HuH-7 (cell line): Measurements from ENCODE around the gene TM4SF5.
"Not testable (repeated sequence)": the region's sequence is repeated elsewhere in the genome, so short reads cannot be mapped to it uniquely, and the experiment has no call there.

Experiments
- DNase-seq: peaks from one replicate; pipeline ENCODE4 v3.0.0; 2011; ENCODE audit warnings: low spot score

Gene TM4SF5

DNA sequence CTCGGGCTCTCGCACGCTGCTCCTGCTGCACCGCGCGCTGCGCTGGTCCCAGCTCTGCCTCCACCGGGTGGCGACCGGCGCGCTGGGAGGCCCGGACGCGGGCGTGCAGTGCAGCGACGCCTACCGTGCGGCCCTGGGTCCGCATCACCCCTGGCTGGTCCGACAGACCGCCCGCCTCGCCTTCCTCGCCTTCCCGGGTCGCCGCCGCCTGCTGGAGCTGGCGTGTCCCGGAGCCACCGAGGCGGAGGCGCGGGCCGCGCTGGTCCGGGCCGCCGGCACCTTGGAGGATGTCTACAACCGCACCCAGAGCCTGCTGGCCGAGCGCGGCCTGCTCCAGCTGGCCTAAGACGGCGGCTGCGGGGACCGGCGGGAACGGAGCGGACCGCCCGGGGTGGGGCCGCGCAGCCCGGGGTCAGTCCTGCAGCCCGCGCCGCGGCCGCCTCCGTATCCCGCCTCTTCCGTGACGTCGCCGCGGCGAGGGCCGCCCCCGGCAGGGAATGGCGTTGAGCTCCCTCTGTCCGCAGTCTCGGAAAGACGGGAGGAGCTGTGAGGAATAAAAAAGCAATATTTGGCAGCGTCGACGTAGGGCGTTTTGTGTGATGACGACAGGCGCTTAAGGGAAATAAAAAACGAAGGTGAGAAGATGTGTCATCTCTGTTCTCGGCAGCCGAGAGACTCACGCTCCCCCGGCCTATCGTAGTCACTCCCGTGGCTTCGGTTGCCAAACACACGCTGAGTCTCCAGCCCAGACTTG, 18.4 kb downstream of the TM4SF5 start:
- peak; percentile 80 for DNase-seq

DNA sequence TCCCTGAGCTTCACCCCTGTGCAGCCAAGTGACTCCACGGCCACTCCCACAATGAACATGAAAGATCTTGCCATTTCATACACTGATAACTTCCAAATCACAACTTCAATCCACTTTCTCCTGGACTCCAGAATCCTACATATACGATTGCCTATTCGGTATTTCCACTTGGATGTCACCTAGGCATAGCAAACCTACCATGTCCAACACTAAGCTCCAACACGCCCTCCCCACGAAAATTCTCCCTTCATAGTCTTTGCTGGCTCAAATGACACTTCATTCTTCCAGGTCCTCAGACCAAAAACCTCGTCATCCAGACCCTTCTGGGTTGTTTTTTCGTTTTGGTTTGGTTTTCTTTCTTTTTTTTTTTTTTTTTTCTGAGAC, 19.0 kb downstream of the TM4SF5 start:
- no peak for DNase-seq

DNA sequence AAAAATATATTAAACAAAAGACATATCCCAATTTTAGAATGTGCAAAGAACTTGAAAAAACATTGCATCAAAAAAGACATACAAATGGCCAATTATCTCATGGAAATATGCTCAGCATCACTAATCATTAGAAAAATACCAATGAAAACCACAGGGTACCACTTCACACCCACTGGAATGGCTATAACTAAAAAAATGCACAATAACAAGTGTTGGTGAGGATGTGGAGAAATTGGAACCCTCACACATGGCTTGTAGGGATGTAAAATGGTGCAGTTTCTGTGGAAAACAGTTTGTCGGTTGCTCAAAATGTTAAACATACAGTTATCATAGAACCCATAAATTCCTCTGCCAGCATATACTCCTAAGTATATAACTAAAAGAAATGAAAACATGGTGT, 23.5 kb downstream of the TM4SF5 start:
- no peak for DNase-seq

DNA sequence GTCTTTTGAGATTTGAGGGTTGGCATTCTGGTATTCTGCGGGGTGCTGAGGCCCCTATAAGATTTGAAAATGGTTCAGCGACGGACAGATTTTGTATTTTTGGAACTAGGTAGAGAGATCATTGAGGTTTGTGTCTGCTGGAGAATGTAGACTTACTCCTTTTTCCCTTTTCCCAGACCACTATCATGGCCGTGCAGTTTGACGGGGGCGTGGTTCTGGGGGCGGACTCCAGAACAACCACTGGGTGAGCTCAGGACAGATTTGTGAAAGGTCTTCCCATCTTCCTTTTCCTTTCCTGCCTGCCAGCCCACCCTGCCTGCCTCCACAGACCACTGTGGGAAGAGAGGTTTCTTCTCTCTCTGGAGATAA, 24.9 kb downstream of the TM4SF5 start:
- DNase-seq, result no peak

DNA sequence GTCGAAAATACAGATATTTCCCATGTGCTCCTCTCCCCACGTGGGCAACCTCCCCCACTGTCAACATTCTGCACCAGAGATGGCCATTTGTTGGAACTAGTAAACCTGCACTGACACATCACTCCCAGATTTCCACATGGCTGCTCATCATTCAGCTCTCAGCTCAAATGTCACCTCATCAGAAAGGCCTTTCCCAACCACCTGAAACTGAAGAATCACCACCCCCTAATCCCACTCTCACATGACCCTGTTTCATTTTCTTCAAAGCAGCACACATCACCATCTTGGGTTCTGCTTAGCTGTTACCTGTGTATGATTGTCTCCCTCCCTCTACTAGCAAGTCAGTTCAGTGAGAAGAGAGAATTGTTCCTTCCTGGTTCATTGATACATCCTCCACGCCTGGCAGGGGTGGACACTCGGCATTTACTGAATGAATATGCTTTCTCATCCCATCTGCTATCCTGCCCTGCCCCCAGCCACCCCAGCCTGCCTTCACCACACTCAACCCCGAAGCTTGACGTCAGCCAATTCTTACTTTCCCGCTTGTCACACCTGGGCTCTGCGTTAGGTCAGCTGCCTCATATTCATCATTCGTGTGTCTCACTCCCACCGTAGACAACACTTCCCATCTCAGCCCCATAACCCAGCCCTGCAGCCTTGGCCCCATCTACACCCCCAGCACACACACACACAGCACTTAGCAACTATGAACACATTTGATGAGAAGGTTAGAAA, 28.9 kb downstream of the TM4SF5 start:
- no peak for DNase-seq

DNA sequence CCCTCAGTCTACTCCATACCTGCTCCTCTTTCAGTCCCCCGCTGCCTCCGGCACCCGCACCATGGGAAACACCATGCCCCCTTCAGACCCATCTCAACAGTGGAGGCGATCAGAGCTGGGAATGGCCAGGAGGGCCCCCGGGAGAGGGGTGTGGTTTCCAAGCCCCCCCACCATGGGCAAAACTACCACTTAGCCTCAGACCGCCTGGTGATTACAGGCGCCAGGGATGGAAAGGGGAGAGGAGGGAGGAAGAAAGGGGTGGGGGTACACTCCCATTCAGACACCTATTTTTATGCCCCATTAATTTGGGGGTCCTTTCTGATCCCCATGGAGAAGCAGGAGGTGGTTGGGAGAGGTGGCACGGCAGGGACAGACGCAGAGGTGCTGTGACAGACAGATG, 30.5 kb downstream of the TM4SF5 start, which contains the start of gene C17orf114:
Gene C17orf114 (minus strand): TSS at position 101 of the 400 bp plus-strand sequence.
- no peak for DNase-seq

DNA sequence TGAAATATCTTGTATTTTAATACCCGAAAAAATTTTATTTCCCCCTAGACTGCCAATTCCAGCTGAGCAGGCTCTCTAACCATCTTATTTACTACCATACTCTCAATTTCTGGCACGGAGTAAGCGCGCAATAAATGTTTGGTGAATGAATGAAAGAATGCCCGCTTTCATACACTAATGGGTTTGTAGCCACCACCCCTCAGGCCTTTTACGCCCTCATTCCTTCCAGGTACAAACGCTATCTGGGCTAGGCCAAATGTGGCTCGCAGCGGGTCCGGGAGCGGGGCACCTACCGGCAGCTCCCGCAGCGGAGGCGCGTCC, 34.7 kb downstream of the TM4SF5 start:
- DNase-seq, result no peak

DNA sequence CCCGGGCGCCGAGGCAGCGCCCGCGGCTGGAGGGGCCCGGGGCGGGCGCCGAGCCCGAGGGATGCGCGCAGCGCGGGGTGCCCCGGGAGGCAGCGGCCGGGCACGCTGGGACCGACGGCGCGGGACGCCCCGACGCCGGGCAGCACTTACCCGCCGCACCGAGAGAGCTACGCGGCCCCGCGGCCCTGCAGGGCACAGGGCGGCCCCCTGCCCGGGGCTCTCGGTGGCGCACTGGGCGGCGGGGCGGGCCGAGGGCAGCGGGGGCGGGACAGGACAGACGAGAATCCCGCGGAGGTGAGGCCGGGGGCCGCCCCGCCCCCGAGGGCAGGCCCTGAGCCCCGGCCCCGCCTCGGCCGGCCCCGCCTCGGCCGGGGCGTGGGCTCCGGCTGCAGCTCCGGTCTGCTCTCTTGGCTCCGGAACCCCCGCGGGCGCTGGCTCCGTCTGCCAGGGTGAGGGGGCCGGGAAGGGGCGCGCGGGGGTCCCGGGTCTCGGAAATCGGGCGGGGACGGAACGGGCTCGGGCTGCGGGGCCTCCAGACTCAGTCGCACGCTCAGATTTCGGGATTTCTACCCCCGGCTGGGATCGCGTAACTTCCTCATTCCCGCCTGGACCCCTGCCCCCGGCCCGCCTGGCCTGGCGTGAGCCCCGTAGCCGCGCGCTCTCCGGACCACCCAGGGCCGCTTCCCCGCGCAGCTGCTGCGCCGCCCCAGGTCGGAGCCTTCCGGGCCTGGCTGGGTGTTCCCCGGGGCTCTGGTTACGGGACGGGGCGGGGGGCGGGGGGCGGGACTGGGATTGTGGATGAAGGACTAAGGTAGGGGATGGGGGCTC, 35.3 kb downstream of the TM4SF5 start, which contains the start of gene PLD2:
Gene PLD2 (plus strand): TSS at position 376 of the 828 bp plus-strand sequence. CDS start 621 bp downstream, outside the sequence.
- DNase-seq, result peak; percentile 88

DNA sequence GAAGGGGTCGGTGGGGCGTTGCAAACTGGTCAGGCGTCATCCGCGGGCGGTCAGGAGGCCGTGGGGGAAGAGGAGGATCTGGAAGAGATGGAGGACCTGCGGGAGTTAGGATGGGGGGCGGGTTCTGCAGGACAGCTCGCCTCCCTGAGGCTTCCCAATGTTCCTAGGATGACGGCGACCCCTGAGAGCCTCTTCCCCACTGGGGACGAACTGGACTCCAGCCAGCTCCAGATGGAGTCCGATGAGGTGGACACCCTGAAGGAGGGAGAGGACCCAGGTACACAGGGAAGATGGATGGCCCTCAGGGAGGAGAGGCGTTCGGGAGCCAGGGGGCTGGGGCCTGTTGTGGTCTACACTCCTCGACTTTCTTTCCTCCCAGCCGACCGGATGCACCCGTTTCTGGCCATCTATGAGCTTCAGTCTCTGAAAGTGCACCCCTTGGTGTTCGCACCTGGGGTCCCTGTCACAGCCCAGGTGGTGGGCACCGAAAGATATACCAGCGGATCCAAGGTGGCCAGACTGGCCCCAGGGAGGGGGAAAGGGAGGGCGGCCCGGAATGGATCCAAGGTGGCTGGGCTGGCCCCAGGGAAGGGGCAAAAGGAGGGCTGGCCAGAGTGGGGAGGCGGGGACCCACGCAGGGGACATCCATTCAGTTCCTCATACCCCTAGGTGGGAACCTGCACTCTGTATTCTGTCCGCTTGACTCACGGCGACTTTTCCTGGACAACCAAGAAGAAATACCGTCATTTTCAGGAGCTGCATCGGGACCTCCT, 36.1 kb downstream of the TM4SF5 start:
- no peak for DNase-seq

DNA sequence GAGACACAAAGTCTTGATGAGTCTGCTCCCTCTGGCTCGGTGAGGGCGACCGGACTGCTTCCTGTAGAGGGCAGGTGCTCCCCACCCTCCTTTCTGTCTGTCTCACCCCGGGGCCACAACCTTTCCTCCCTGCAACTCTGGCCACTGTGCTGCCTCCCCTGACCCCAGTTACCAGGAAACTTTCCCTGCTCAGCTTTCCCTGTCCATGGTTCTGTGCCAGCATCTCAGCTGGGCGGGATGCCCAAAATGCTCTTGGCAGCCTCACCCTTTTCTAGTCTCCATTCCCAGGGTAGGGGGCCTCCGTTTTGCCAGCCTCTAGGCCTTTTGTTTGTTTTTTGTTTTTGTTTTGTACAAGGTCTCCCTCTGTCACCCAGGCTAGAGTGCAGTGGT, 36.7 kb downstream of the TM4SF5 start:
- DNase-seq, result no peak

DNA sequence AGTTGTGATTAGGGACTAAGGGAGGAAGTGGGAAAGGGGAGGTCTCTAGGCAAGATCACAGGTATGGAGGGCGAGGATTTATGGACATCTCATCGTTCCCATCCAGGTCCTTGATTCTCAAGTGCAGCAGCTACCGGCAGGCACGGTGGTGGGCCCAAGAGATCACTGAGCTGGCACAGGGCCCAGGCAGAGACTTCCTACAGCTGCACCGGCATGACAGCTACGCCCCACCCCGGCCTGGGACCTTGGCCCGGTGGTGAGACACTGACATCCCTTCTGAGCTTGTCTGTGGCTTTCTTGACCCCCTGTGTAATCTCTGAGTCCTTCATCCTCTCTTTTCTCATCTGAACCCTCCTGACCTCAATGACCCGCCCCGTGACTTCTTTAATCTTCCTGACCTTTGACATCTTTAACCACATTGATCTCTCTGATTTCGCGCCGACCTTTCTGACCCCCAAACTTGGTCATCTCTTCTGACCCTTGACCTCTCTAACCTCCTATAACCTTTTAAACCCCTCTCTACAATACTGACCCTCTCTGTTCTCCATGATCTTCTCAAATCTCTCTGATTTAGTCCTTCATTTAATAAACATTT, 39.1 kb downstream of the TM4SF5 start:
- no peak for DNase-seq

DNA sequence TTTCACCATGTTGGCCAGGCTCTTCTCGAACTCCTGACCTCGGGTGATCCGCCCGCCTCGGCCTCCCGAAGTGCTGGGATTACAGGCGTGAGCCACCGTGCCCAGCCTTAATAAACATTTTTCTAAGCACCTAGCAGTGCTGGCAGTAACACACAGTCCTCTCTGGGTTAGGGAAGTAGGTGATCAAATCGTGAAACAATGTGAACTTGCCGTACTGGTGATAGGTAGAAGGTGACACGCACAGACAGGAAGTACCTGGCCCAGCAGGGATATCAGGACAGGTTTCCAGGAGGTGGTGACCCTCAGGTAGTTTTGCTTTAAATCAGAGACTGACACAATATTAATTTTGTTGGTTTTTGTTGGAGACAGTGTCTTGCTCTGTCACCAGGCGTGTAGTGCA, 39.8 kb downstream of the TM4SF5 start:
- no peak for DNase-seq

DNA sequence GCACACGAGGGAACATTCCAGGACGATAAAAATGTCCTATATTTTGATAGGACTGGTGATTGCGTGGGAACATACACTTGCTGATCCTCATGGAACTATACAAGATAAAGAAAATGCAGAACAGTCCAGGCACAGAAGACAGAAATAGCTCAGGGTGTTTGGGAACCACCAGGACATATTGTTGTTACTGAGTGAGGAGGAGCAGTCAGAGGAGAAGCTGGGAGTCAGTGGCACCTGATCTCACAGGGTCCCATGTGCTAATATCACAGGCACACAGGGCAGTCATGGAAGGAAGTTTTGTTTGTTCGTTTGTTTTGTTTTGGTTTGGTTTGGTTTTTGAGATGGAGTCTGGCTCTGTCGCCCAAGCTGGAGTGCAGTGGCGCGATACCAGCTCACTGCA, 41.0 kb downstream of the TM4SF5 start:
- no peak for DNase-seq

DNA sequence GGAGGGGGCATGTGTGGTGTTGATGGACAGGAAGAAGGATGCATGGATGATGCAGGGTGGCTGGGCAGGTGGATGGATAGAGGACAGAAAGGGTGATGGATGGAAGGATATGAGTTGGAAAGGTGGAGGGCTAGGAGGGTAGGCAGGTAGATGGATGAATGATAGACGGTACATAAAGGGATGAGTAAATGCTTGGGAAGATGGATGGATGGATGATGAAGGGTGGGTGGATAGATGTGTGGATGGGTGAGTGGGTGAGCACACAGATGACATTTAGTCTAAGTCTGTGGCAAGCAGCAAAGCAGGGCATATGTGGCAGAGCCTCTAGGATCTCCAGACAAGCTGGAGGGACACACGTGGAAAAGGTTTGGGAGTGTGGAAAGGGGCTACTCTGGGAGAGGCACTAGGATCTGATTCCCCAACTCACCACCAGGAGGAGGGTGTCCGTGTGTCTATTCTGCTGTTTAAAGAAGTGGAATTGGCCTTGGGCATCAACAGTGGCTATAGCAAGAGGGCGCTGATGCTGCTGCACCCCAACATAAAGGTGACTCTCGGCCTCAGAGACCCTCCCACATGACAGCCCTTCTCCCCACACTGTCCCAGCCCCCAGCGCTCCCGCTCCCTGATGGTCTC, 43.5 kb downstream of the TM4SF5 start:
- no peak for DNase-seq

DNA sequence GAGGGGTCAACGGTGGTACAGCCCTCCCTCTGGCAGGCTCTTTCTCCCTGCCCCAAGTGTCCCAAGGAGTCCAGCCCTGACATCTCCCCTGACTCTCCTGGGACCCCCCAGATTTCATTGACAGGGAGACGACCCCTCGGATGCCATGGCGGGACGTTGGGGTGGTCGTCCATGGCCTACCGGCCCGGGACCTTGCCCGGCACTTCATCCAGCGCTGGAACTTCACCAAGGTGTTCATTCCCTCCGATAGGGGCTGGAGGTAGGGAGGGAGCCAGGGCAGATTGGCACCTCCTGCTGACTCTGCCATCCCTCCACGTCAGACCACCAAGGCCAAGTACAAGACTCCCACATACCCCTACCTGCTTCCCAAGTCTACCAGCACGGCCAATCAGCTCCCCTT, 45.1 kb downstream of the TM4SF5 start:
- no peak for DNase-seq

DNA sequence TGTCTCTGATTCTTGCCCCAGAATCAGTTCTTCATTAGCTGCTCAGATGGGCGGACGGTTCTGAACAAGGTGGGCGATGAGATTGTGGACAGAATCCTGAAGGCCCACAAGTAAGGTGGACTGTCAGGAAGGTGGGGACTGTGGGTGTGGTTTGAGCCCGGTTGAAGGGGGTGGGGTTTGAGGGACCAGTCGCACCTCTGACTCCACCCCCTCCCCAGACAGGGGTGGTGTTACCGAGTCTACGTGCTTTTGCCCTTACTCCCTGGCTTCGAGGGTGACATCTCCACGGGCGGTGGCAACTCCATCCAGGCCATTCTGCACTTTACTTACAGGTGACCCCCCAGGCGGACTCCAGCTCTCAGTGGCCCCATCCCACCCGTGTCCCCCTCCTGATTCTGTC, 46.6 kb downstream of the TM4SF5 start:
- no peak for DNase-seq

DNA sequence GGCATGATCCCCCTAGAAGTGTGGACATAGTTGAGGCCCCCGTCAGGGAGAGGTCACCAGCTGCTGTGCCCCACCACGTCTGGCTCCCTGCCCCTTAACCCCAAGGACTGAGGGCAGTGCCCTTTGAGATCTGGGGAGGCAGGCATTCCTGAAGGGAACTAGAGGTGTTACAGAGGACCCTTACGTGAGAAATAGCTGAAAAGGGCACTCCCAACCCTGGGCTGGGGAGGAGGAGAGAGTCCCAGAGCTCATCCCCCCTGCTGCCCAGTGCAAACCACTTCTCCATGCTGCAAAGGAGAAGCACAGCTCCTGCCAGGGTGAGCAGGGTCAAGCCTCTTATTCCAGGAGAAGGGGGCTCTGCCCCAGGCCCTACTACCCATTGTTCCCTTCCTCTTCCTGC, 51.1 kb downstream of the TM4SF5 start:
- no peak for DNase-seq

DNA sequence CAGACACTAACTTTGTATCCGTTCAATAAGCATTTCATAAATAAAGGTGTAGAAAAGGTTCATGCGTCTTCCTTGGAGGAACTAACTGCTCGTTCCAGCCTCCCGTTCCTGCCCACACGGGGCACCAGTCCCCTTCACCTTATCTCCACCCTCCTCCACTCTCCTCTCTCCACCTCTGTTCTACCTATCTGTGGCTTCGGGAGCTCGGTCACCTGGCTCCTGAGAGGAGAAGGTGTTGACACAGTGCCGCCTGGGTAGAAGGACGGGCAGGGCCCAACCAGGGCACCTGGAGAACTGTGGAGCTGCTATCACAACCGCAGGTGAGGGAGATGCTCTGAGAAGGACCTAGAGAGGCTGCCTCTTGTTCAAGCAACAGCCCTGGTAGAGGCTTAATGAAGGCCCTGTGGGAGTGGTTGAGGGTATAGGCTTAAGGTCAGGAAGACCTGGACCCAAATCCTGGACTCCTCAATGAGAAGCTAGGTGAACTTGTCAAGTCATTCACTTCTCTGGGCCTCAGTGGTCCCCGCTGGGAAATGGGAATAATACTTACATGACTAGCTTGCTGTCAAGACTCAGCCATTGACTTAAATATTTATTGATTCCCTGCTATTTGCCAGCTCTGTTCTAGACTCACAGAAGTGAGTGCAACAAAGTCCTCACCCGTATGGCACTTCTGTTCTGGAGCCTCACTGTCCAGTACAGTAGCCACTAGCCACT, 51.8 kb downstream of the TM4SF5 start:
- DNase-seq, result no peak

DNA sequence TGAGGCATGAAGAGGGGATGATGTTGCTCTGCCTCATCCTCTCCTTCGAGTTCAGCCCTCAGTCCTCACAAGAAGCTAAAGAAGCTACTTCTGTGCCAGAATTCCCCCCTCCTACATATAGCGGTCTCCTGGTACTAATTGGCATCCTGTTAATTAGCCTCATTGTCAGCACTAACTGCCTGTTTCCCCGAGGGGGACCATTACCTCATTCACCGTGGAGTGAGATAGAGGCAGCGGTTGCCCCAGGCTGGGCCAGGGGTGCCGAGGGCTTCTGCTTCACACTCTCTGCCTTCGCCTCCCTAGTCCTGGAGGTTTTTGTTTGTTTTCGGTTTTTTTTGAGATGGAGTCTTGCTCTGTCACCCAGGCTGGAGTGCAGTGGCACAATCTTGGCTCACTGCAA, 55.7 kb downstream of the TM4SF5 start:
- no peak for DNase-seq

DNA sequence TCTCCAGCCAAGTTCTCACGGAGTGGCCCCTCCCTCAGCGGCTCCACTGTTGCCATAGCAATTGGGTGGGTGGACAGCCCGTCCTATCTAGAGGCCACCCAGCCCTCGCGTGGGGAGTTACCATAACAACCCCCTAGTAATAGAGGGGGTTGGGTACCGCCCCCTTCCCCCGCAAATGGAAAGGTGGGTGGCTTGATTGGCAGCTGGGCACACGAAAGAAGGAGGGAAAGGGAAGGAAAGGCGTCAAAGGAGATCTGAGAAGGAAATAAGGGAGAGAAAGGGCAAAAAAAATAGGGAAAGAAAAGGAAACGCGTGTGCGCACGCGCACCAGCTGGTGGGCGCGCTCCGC, 61.1 kb downstream of the TM4SF5 start:
- not testable (repeated sequence) for DNase-seq
